AG04449 (cell line): ENCODE data around the gene TTLL11.

Experiments
- CTCF ChIA-PET: fragments of 350-600 bp; formaldehyde crosslinking; extraction: SDS; loops from one replicate; lab custom pipeline; 2021; ENCODE audit warnings: antibody characterized with exemption; lab: Yijun Ruan, JAX
- POLR2A ChIA-PET: fragments of 400-600, 350-600 bp; formaldehyde crosslinking; extraction: SDS; loops from one replicate; lab custom pipeline; 2020; ENCODE audit warnings: antibody characterized with exemption, inconsistent platforms; lab: Yijun Ruan, JAX
- DNase-seq: peaks from one replicate; pipeline ENCODE4 v3.0.0-alpha.2; 2010; ENCODE audit warnings: low read depth, low spot score
- H3K4me3 ChIP-seq: 2 replicates; pipeline ENCODE4 v1.5.1; 2011; ENCODE audit warnings: low read depth, mild to moderate bottlenecking, control low read depth, low read length
- CTCF ChIP-seq: IDR thresholded peaks from one replicate; pipeline ENCODE4 v1.5.1; 2011; ENCODE audit warnings: mild to moderate bottlenecking, moderate library complexity, low read length, control low read depth, inconsistent platforms; ENCODE audit not compliant: insufficient read depth; ENCODE audit errors: missing control alignments

The TTLL11 gene

GRCh38 chr9:122032346-122032745, 60.8 kb downstream of the TTLL11 start:
- ChIA-PET CTCF (no interaction called here), POLR2A (no interaction called here)
- TF ChIP-seq CTCF = no peak
- no peak overlapping the region for H3K4me3 ChIP-seq
- DNase-seq = no peak

GRCh38 chr9:122031776-122032175, 61.3 kb downstream of the TTLL11 start:
- DNase-seq = no peak
- no peak for TF ChIP-seq CTCF
- no peak overlapping the region for H3K4me3 ChIP-seq
- CTCF ChIA-PET = no interaction called here
- POLR2A ChIA-PET = no interaction called here

- TF ChIP-seq CTCF = no peak
- POLR2A ChIA-PET = no interaction called here
Observed at GRCh38 chr9:122031157-122031556, 62.0 kb downstream of the TTLL11 start.

GRCh38 chr9:122030357-122030756, 62.8 kb downstream of the TTLL11 start:
- no peak for TF ChIP-seq CTCF
- no peak overlapping the region for H3K4me3 ChIP-seq
- CTCF ChIA-PET = interaction anchor here (0.6 to 1.7 kb wide), 4 partner anchors 18 to 486 kb away, joined by 3 to 7 read pairs (median 3); no protein-coding TSS in a partner anchor
- POLR2A ChIA-PET = no interaction called here
- no peak for DNase-seq

More at GRCh38 chr9:122031157-122031556, 62.0 kb downstream of the TTLL11 start:
- CTCF ChIA-PET = no interaction called here
- DNase-seq = no peak
- no peak overlapping the region for H3K4me3 ChIP-seq

- no peak for DNase-seq
- TF ChIP-seq CTCF = no peak
- CTCF ChIA-PET = interaction anchor here (0.6 to 1.7 kb wide), 5 partner anchors 18 to 485 kb away, joined by 3 to 7 read pairs (median 3); no protein-coding TSS in a partner anchor
- POLR2A ChIA-PET = no interaction called here
- H3K4me3 ChIP-seq = no peak overlapping the region
Observed at GRCh38 chr9:122029898-122030297, 63.2 kb downstream of the TTLL11 start.

GRCh38 chr9:122028089-122028488, 65.0 kb downstream of the TTLL11 start:
- H3K4me3 ChIP-seq = no peak overlapping the region
- ChIA-PET CTCF (interaction anchor here (1.0 kb wide), 1 partner anchor 21 kb away, joined by 4 read pairs; no protein-coding TSS in a partner anchor), POLR2A (no interaction called here)
- no peak for DNase-seq
- TF ChIP-seq CTCF = no peak
